Liver (tissue), 9 donors: ENCODE results near the gene TANC1. TPM values are rescaled to one million over a fixed set of nuclear protein-coding genes. Genes with fewer than 3 reads are reported as not detected.

Source experiments
- DNase-seq: peaks from one replicate; pipeline ENCODE4 v3.0.0-alpha.2; 2017; ENCODE audit warnings: low spot score
- H3K27ac ChIP-seq, 2 donors: one replicate each; pipeline ENCODE4 v1.7.0; 2013; ENCODE audit warnings: inconsistent platforms in 2 of 2, low read length in 2 of 2, control low read depth in 1 of 2, low read depth in 1 of 2, mild to moderate bottlenecking in 1 of 2
- H3K27me3 ChIP-seq, 4 donors: one replicate each; pipeline versions ENCODE4 v1.6.1 to v1.7.0; 2013; ENCODE audit warnings: low read length in 3 of 4, inconsistent platforms in 1 of 4, mild to moderate bottlenecking in 1 of 4, moderate library complexity in 1 of 4; ENCODE audit not compliant: control insufficient read depth in 4 of 4, insufficient read depth in 4 of 4
- H3K36me3 ChIP-seq, 4 donors: one replicate each; pipeline versions ENCODE4 v1.6.1 to v1.7.0; 2013; ENCODE audit warnings: low read length in 3 of 4, mild to moderate bottlenecking in 3 of 4, low read depth in 1 of 4, moderate library complexity in 1 of 4; ENCODE audit not compliant: control insufficient read depth in 4 of 4, insufficient read depth in 3 of 4
- H3K4me1 ChIP-seq, 4 donors: one replicate each; pipeline versions ENCODE4 v1.6.1 to v1.7.0; 2013; ENCODE audit warnings: low read length in 3 of 4, mild to moderate bottlenecking in 3 of 4, moderate library complexity in 1 of 4; ENCODE audit not compliant: control insufficient read depth in 4 of 4, insufficient read depth in 4 of 4
- H3K4me3 ChIP-seq, 3 donors: one replicate each; pipeline versions ENCODE4 v1.6.1 to v1.7.0; 2013; ENCODE audit warnings: low read length in 3 of 3, control low read depth in 1 of 3, low read depth in 1 of 3, mild to moderate bottlenecking in 1 of 3
- H3K9ac ChIP-seq, 2 donors: one replicate each; pipeline ENCODE4 v1.7.0; 2013; ENCODE audit warnings: low read length in 2 of 2, mild to moderate bottlenecking in 2 of 2, moderate library complexity in 2 of 2, control low read depth in 1 of 2, low read depth in 1 of 2
- H3K9me3 ChIP-seq, 4 donors: one replicate each; pipeline versions ENCODE4 v1.6.1 to v1.7.0; 2013; ENCODE audit warnings: low read length in 3 of 4; ENCODE audit not compliant: control insufficient read depth in 4 of 4
- ATF3 ChIP-seq: IDR thresholded peaks from 2 replicates; pipeline ENCODE4 v1.6.1; 2016; ENCODE audit warnings: antibody characterized with exemption
- CTCF ChIP-seq: fragments of 150-350 bp; IDR thresholded peaks from 2 replicates; pipeline ENCODE4 v1.5.1; 2017; ENCODE audit warnings: improper control_type of control experiment, low read depth, low read length; ENCODE audit not compliant: missing input control
- FOXA1 ChIP-seq: IDR thresholded peaks from 2 replicates; pipeline ENCODE4 v1.6.1; 2016; ENCODE audit warnings: antibody characterized with exemption
- FOXA2 ChIP-seq: IDR thresholded peaks from 2 replicates; pipeline ENCODE4 v1.6.1; 2016; ENCODE audit warnings: antibody characterized with exemption
- HNF4A ChIP-seq, 2 donors: conservative IDR thresholded peaks; 2 replicates each; pipeline ENCODE4 v1.6.1; 2016; ENCODE audit warnings: antibody characterized with exemption in 2 of 2, mild to moderate bottlenecking in 2 of 2
- HNF4G ChIP-seq: IDR thresholded peaks from 2 replicates; pipeline ENCODE4 v1.6.1; 2016; ENCODE audit warnings: antibody characterized with exemption
- JUND ChIP-seq, 2 donors: IDR thresholded peaks; 2 replicates each; pipeline ENCODE4 v1.6.1; 2016; ENCODE audit warnings: antibody characterized with exemption in 2 of 2
- MAX ChIP-seq: IDR thresholded peaks from 2 replicates; pipeline ENCODE4 v1.6.1; 2016; ENCODE audit warnings: antibody characterized with exemption
- NR2F2 ChIP-seq: IDR thresholded peaks from 2 replicates; pipeline ENCODE4 v1.6.1; 2016; ENCODE audit warnings: antibody characterized with exemption
- RAD21 ChIP-seq, 2 donors: IDR thresholded peaks; 2 replicates each; pipeline ENCODE4 v1.6.1; 2016; ENCODE audit warnings: antibody characterized with exemption in 2 of 2, mild to moderate bottlenecking in 2 of 2
- REST ChIP-seq: IDR thresholded peaks from 2 replicates; pipeline ENCODE4 v1.6.1; 2016; ENCODE audit warnings: antibody characterized with exemption, mild to moderate bottlenecking
- RXRA ChIP-seq, 2 donors: IDR thresholded peaks; 2 replicates each; pipeline ENCODE4 v1.6.1; 2017 to 2018; ENCODE audit warnings: antibody characterized with exemption in 2 of 2, mild to moderate bottlenecking in 1 of 2
- SP1 ChIP-seq: IDR thresholded peaks from 2 replicates; pipeline ENCODE4 v1.6.1; 2018; ENCODE audit warnings: antibody characterized with exemption, mild to moderate bottlenecking
- TAF1 ChIP-seq: conservative IDR thresholded peaks from 2 replicates; pipeline ENCODE4 v1.6.1; 2016; ENCODE audit warnings: antibody characterized with exemption, mild to moderate bottlenecking
- YY1 ChIP-seq: IDR thresholded peaks from 2 replicates; pipeline ENCODE4 v1.6.1; 2016; ENCODE audit warnings: antibody characterized with exemption, mild to moderate bottlenecking
- ZBTB33 ChIP-seq: IDR thresholded peaks from 2 replicates; pipeline ENCODE4 v1.6.1; 2016; ENCODE audit warnings: antibody characterized with exemption
- WGBS: extraction: QIAGEN DNeasy Blood & Tissue Kit; methylation state at CpG from one replicate; pipeline ENCODE4 v1.1.7; 2013; 5-methylcytosine and 5-hydroxymethylcytosine counted together
- polyA plus RNA-seq, 2 donors: library from polyadenylated mRNA; stranded (reverse) in 1 of 2; unstranded in 1 of 2; fragments of 200-250 nt in 1 of 2; fragments of >200 nt in 1 of 2; fragmentation: Nextera tagmentation in 1 of 2; extraction: Ambion mirVana in 1 of 2; gene quantifications; one replicate each; pipeline versions ENCODE4 v1.2.1 to v1.2.3, GENCODE V29; 2013 to 2015
- total RNA-seq, 2 donors: library from RNA; depleted of rRNA; stranded (reverse); fragments of >200 nt; gene quantifications; one replicate each; pipeline ENCODE4 v1.2.3, GENCODE V29; 2014
- donor health status: healthy.
- donor health status: healthy.
- donor health status: healthy.
- donor health status: healthy.
- donor health status: healthy.

TANC1 gene
- total and polyA plus RNA-seq, 4 donors = 3.7 to 17.7 (median 5.2) TPM

- TF ChIP-seq CTCF (no peak), HNF4G (no peak), RAD21 (IDR thresholded peaks at IDR 0.05) (no peak), TAF1 (no peak), NR2F2 (no peak), YY1 (no peak), FOXA2 (no peak)
Measured at GRCh38 chr2:159218389-159218788, 249.9 kb downstream of the TANC1 start (continued).

GRCh38 chr2:159219394-159219998 lies 251.1 kb downstream of the TANC1 start:
- Histone ChIP-seq H3K9ac (no peak overlapping the region), H3K27ac (no peak overlapping the region), H3K4me3 (no peak overlapping the region), H3K4me1 (no peaks in the 10 kb centered on the region), H3K36me3 (peaks cover 4 to 40% (median 6%) of the 10 kb centered on the region in 4 donors), H3K9me3 (peaks cover 0 to 2% (median 0%) of the 10 kb centered on the region in 4 donors), H3K27me3 (no peaks in the 10 kb centered on the region)
- WGBS = 97% methylated on average over 8 of the region's 8 CpGs
- TF ChIP-seq HNF4G = no peak
- no peak for TF ChIP-seq RXRA (IDR thresholded peaks at IDR 0.05)
- DNase-seq = no peak

GRCh38 chr2:159224061-159224813 lies 255.8 kb downstream of the TANC1 start:
- Histone ChIP-seq H3K4me3 (no peak overlapping the region), H3K27ac (no peak overlapping the region), H3K36me3 (peaks cover 8 to 20% (median 10%) of the 10 kb centered on the region in 4 donors), H3K9me3 (no peaks in the 10 kb centered on the region), H3K27me3 (no peaks in the 10 kb centered on the region), H3K9ac (no peak overlapping the region), H3K4me1 (no peaks in the 10 kb centered on the region)
- TF ChIP-seq RXRA (IDR thresholded peaks at IDR 0.05) = no peak
- TF ChIP-seq MAX = no peak
- no peak for TF ChIP-seq HNF4A (conservative IDR thresholded peaks at IDR 0.05)
- TF ChIP-seq FOXA2 = no peak
- no peak for TF ChIP-seq SP1
- TF ChIP-seq REST = no peak
- no peak for TF ChIP-seq TAF1
- no peak for TF ChIP-seq JUND (IDR thresholded peaks at IDR 0.05)
- TF ChIP-seq YY1 = no peak
- no peak for TF ChIP-seq FOXA1
- TF ChIP-seq ZBTB33 = no peak
- no peak for TF ChIP-seq ATF3
- WGBS = 92% methylated on average over 17 of the region's 17 CpGs
- no peak for DNase-seq
